Nephron progenitor cell (in vitro differentiated cells): ENCODE measurements around the gene CCR4.

ENCODE experiments used
- DNase-seq: peaks from one replicate; pipeline ENCODE4 v3.0.0; 2021
- H3K27ac Mint-ChIP-seq: 2 replicates; pipeline ENCODE4 v1.8.0; 2021; ENCODE audit warnings: mild to moderate bottlenecking, moderate library complexity, mixed read lengths
- H3K27me3 Mint-ChIP-seq: 2 replicates; pipeline ENCODE4 v1.8.0; 2021; ENCODE audit warnings: mild to moderate bottlenecking, low read depth, mixed read lengths; ENCODE audit not compliant: poor library complexity
- H3K36me3 Mint-ChIP-seq: 2 replicates; pipeline ENCODE4 v1.8.0; 2021; ENCODE audit warnings: low read depth, mixed read lengths
- H3K4me1 Mint-ChIP-seq: 2 replicates; pipeline ENCODE4 v1.8.0; 2021; ENCODE audit warnings: mixed read lengths
- H3K4me3 Mint-ChIP-seq: 2 replicates; pipeline ENCODE4 v1.8.0; 2021; ENCODE audit warnings: mild to moderate bottlenecking, moderate library complexity, mixed read lengths
- H3K9me3 Mint-ChIP-seq: 2 replicates; pipeline ENCODE4 v1.8.0; 2021; ENCODE audit warnings: mild to moderate bottlenecking, moderate library complexity, mixed read lengths
- TF ChIP-seq, protein P1 (sequence below): fragments of 200-600 bp; sonication (generic); IDR thresholded peaks from 2 replicates; pipeline ENCODE4 v1.5.0; 2021; ENCODE audit warnings: antibody characterized with exemption

Gene CCR4

DNA sequence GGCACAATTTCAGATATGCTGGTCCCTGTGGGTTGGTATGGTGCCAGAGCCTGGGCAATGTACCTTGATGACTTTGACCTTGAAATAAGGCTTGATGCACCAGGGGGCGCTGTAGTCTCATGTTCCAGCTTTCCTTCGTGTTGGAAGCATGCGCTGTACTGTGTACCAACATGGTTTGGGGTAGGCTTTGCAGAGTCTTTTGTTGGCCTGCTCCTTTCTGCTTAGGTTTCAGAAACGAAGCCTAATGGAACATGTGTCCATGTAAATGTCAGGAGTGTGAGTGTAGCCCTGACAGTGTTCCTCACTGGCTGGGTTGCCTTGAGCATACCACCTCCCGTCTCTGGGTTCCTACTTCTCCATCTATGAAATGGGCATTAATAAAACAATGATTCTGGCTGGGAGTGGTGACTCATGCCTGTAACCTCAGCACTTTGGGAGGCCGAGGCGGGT, 3.6 kb upstream of the CCR4 start:
- Mint-ChIP-seq H3K27ac (no peak overlapping the region), H3K9me3 (no peaks in the 10 kb centered on the region), H3K4me3 (no peak overlapping the region), H3K4me1 (no peaks in the 10 kb centered on the region), H3K27me3 (peaks cover 16% of the 10 kb centered on the region), H3K36me3 (no peaks in the 10 kb centered on the region)
- peak; percentile 88 for DNase-seq
- TF ChIP-seq, protein P1, sequence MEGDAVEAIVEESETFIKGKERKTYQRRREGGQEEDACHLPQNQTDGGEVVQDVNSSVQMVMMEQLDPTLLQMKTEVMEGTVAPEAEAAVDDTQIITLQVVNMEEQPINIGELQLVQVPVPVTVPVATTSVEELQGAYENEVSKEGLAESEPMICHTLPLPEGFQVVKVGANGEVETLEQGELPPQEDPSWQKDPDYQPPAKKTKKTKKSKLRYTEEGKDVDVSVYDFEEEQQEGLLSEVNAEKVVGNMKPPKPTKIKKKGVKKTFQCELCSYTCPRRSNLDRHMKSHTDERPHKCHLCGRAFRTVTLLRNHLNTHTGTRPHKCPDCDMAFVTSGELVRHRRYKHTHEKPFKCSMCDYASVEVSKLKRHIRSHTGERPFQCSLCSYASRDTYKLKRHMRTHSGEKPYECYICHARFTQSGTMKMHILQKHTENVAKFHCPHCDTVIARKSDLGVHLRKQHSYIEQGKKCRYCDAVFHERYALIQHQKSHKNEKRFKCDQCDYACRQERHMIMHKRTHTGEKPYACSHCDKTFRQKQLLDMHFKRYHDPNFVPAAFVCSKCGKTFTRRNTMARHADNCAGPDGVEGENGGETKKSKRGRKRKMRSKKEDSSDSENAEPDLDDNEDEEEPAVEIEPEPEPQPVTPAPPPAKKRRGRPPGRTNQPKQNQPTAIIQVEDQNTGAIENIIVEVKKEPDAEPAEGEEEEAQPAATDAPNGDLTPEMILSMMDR, result peak; percentile 69

DNA sequence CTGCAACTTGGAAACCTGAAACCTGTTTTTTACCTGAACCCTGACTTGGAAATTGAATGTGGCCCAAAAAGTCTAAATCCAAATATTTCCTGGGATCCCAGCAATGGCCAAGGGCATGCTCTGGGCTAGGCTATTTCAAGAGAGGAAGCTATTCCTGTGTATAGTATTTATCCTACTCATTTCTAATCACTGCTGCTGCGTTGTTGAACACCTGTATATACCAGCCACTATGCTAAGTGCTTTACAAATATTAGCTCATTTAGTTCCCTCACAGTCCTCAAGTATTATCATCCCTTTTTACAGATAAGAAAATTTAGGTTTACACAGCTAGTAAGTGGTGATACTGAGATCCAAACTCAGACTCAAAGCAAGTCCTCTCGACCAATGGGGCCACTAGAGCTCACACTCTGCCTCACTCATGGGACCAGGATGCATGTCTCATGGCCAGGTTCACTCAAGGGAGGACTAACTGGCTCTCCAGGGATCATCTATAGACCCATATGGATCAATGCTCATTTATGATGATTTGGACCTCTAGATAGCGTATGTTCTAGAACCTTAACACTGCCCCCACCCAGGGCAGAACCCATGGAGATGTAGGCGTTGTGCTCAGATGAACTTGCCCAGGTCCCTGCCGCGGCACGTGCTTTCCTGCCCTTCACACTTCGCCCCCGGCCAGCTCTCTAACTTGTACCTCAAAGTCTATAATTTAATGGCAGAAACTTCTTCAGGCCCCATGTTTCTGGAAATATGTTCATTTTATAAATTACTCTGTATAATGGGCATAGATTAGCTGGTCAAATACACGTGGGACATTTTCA, 2.6 kb upstream of the CCR4 start:
- TF ChIP-seq, protein P1, result no peak
- Mint-ChIP-seq H3K27me3 (peaks cover 16% of the 10 kb centered on the region), H3K4me1 (no peaks in the 10 kb centered on the region), H3K9me3 (no peaks in the 10 kb centered on the region), H3K27ac (no peak overlapping the region), H3K36me3 (no peaks in the 10 kb centered on the region), H3K4me3 (no peak overlapping the region)
- DNase-seq, result no peak

DNA sequence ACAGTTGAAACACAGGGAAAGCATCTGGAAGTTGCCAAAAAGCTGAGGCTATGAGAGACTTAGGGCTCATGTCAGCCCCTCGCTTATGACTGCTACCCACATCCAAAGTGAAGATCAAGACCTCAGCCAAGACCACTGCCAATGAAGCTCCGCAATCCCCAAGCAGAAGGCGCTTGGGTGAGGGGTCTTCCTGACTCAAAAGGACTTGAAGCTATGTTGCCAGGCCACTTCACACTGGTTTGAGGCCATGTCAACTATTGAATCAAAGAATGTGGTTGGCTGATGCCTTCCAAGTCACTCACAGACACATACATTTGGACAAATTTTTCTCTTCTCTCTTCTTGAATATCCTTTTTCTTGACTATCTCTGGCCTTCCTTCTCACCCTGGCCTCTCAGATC, 928 bp upstream of the CCR4 start:
- H3K27me3 Mint-ChIP-seq, result peaks cover 16% of the 10 kb centered on the region
- H3K4me3 Mint-ChIP-seq, result no peak overlapping the region
- no peak for DNase-seq
- H3K27ac Mint-ChIP-seq, result no peak overlapping the region
- H3K36me3 Mint-ChIP-seq, result no peaks in the 10 kb centered on the region
- no peaks in the 10 kb centered on the region for H3K9me3 Mint-ChIP-seq
- TF ChIP-seq, protein P1, result no peak
- H3K4me1 Mint-ChIP-seq, result no peaks in the 10 kb centered on the region

DNA sequence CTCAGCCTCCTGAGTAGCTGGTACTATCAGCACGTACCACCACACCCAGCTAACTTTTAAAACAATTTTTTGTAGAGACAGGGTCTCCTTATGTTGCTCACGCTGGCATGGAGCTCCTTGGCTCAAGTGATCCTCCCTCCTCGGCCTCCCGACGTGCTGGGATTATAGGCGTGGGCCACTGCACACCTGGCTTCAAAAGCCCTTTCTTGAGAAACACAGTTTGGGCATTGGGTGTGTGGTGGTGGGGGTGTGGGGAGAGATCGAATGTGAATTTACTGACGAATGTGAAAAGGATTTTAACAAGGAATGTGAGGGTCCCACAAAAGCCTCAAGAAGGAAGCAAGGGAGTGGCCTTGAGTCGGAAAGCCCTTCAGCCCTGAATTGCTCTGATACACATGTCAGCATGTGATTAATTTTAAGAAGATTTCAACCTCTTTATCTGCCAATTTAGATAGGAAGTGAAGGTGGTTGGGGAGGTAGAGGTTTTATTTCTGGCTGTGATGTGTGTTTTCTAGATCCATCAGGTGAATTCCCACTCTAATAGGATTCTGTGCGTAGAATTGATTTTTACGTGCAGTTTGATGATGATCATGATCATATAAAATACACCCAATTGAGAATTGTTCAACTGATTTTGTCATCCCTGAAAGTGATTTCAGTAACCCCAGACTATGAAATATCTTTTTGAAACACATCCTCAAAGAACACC, 1.1 kb downstream of the CCR4 start:
- Mint-ChIP-seq H3K27ac (no peak overlapping the region), H3K4me3 (no peak overlapping the region), H3K36me3 (no peaks in the 10 kb centered on the region), H3K9me3 (no peaks in the 10 kb centered on the region), H3K27me3 (peaks cover 16% of the 10 kb centered on the region), H3K4me1 (no peaks in the 10 kb centered on the region)
- DNase-seq, result no peak
- TF ChIP-seq, protein P1, result no peak

DNA sequence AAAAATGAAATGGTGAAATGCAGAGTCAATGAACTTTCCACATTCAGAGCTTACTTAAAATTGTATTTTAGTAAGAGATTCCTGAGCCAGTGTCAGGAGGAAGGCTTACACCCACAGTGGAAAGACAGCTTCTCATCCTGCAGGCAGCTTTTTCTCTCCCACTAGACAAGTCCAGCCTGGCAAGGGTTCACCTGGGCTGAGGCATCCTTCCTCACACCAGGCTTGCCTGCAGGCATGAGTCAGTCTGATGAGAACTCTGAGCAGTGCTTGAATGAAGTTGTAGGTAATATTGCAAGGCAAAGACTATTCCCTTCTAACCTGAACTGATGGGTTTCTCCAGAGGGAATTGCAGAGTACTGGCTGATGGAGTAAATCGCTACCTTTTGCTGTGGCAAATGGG, 3.1 kb downstream of the CCR4 start:
- Mint-ChIP-seq H3K4me1 (no peaks in the 10 kb centered on the region), H3K36me3 (no peaks in the 10 kb centered on the region), H3K4me3 (no peak overlapping the region), H3K27me3 (peaks cover 6% of the 10 kb centered on the region), H3K27ac (no peak overlapping the region), H3K9me3 (no peaks in the 10 kb centered on the region)
- TF ChIP-seq, protein P1, result no peak
- no peak for DNase-seq
